KMS-11 (cell line): ENCODE results near the gene C12orf42.

Experiments used
- H2AFZ ChIP-seq: fragments of 200-600 bp; sonication (generic); 2 replicates; pipeline ENCODE4 v1.6.1; 2016; ENCODE audit warnings: antibody characterized with exemption, mixed run types, low read depth
- H3K27ac ChIP-seq: fragments of 200-600 bp; sonication (generic); 2 replicates; pipeline ENCODE4 v1.6.1; 2016; ENCODE audit warnings: mild to moderate bottlenecking, mixed run types
- H3K27me3 ChIP-seq: fragments of 200-600 bp; sonication (generic); 2 replicates; pipeline ENCODE4 v1.6.1; 2017; ENCODE audit warnings: mild to moderate bottlenecking, low read depth, mixed run types, moderate library complexity; ENCODE audit not compliant: insufficient read depth
- H3K36me3 ChIP-seq: fragments of 200-600 bp; sonication (generic); 2 replicates; pipeline ENCODE4 v1.6.1; 2017; ENCODE audit warnings: mild to moderate bottlenecking, mixed run types; ENCODE audit not compliant: insufficient read depth
- H3K4me1 ChIP-seq: fragments of 200-600 bp; sonication (generic); 2 replicates; pipeline ENCODE4 v1.6.1; 2016; ENCODE audit warnings: mild to moderate bottlenecking, low read depth, mixed run types; ENCODE audit not compliant: poor library complexity, severe bottlenecking
- H3K4me2 ChIP-seq: fragments of 200-600 bp; sonication (generic); 2 replicates; pipeline ENCODE4 v1.7.0; 2016; ENCODE audit warnings: mild to moderate bottlenecking, mixed run types
- H3K4me3 ChIP-seq: fragments of 200-600 bp; sonication (generic); IDR thresholded peaks from 2 replicates; pipeline ENCODE4 v1.6.1; 2017; ENCODE audit warnings: low read depth, low read length, mixed read lengths; ENCODE audit not compliant: insufficient read depth
- H3K79me2 ChIP-seq: fragments of 200-600 bp; sonication (generic); 2 replicates; pipeline ENCODE4 v1.6.1; 2016; ENCODE audit warnings: low read depth, mixed run types; ENCODE audit not compliant: insufficient read depth
- H3K9ac ChIP-seq: fragments of 200-600 bp; sonication (generic); 2 replicates; pipeline ENCODE4 v1.6.1; 2016; ENCODE audit warnings: mild to moderate bottlenecking, mixed run types
- H4K20me1 ChIP-seq: fragments of 200-600 bp; sonication (generic); 2 replicates; pipeline ENCODE4 v1.6.1; 2016; ENCODE audit warnings: mild to moderate bottlenecking, mixed run types; ENCODE audit not compliant: insufficient read depth
- TF ChIP-seq, protein P1 (sequence below): fragments of 200-600 bp; sonication (generic); conservative IDR thresholded peaks from 2 replicates; pipeline ENCODE4 v1.6.1; 2017; ENCODE audit warnings: low read depth, mild to moderate bottlenecking, antibody characterized with exemption, low read length, moderate library complexity, mixed read lengths

C12orf42 gene

GRCh38 chr12:103330672-103331071 lies 165.1 kb downstream of the C12orf42 start:
- Histone ChIP-seq H3K4me3 (no peak overlapping the region), H3K79me2 (no peaks in the 10 kb centered on the region), H4K20me1 (no peaks in the 10 kb centered on the region), H3K36me3 (no peaks in the 10 kb centered on the region), H3K9ac (no peak overlapping the region), H3K27ac (no peak overlapping the region), H3K4me2 (no peak overlapping the region), H2AFZ (no peak overlapping the region), H3K27me3 (no peaks in the 10 kb centered on the region), H3K4me1 (no peaks in the 10 kb centered on the region)
- TF ChIP-seq, protein P1, sequence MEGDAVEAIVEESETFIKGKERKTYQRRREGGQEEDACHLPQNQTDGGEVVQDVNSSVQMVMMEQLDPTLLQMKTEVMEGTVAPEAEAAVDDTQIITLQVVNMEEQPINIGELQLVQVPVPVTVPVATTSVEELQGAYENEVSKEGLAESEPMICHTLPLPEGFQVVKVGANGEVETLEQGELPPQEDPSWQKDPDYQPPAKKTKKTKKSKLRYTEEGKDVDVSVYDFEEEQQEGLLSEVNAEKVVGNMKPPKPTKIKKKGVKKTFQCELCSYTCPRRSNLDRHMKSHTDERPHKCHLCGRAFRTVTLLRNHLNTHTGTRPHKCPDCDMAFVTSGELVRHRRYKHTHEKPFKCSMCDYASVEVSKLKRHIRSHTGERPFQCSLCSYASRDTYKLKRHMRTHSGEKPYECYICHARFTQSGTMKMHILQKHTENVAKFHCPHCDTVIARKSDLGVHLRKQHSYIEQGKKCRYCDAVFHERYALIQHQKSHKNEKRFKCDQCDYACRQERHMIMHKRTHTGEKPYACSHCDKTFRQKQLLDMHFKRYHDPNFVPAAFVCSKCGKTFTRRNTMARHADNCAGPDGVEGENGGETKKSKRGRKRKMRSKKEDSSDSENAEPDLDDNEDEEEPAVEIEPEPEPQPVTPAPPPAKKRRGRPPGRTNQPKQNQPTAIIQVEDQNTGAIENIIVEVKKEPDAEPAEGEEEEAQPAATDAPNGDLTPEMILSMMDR: no peak

DNA sequence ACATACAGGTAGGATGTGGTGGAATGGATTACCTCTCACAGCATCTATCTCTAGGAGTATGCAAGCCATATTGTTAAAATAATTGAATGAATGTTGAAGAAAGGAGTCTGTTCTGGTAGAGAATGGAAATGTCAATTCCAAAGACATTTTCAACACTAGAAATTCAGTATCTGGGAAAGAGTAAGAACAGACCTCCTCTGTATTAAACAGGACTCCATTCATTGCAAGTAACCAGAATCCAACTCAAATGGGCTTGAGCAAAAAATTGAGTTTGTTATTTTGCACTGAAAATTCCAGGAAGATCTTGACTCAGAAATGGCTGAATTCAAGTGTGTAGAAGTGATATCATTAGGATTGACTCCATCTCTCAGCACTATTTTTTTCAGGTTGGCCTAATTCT lies 168.1 kb downstream of the C12orf42 start:
- TF ChIP-seq, protein P1: no peak
- H3K79me2 ChIP-seq: no peaks in the 10 kb centered on the region
- H3K27ac ChIP-seq: no peak overlapping the region
- H3K9ac ChIP-seq: no peak overlapping the region
- no peak overlapping the region for H3K4me3 ChIP-seq
- H3K36me3 ChIP-seq: no peaks in the 10 kb centered on the region
- no peak overlapping the region for H3K4me2 ChIP-seq
- H4K20me1 ChIP-seq: no peaks in the 10 kb centered on the region
- H3K27me3 ChIP-seq: no peaks in the 10 kb centered on the region
- H2AFZ ChIP-seq: no peak overlapping the region
- no peaks in the 10 kb centered on the region for H3K4me1 ChIP-seq

- Histone ChIP-seq H3K4me3 (no peak overlapping the region), H3K36me3 (no peaks in the 10 kb centered on the region), H3K27me3 (no peaks in the 10 kb centered on the region), H2AFZ (no peak overlapping the region), H3K4me2 (no peak overlapping the region), H3K9ac (no peak overlapping the region), H3K79me2 (no peaks in the 10 kb centered on the region), H3K4me1 (no peaks in the 10 kb centered on the region), H3K27ac (no peak overlapping the region), H4K20me1 (no peaks in the 10 kb centered on the region)
- TF ChIP-seq, protein P1: peak; percentile 56
These were observed 169.6 kb downstream of the C12orf42 start for GRCh38 chr12:103326190-103326589.

DNA sequence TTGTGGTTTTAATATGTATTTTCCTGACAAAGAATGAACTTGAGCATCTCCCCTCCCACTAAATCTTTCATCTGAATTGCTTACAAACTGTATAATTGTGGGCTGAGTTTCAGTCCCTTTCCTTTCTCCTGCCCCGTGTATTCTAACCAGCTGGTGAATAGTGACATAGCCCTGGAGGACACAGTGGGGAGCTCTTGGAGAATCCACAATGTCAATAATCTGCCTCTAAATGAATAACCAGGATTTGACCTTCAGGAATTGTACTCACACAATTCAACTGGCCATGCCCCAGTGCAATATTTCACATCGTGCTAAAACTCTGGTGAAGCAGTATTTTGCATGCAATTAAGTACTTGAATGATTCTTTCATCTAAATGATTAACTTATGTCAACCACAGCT lies 177.2 kb downstream of the C12orf42 start:
- TF ChIP-seq, protein P1: no peak
- Histone ChIP-seq H3K79me2 (no peaks in the 10 kb centered on the region), H2AFZ (no peak overlapping the region), H3K36me3 (no peaks in the 10 kb centered on the region), H3K27me3 (no peaks in the 10 kb centered on the region), H3K9ac (no peak overlapping the region), H3K27ac (no peak overlapping the region), H3K4me1 (peaks cover 8% of the 10 kb centered on the region), H3K4me2 (no peak overlapping the region), H3K4me3 (no peak overlapping the region), H4K20me1 (no peaks in the 10 kb centered on the region)
